ENCODE data around the gene KCTD17. TPM values are rescaled to one million over a fixed set of nuclear protein-coding genes. Genes with fewer than 3 reads are reported as not detected.

The KCTD17 gene
- total and polyA plus RNA-seq, 2 of the 4 experiments (the other 2 are of a cell fraction) = 28.3 to 37.3 TPM

- Histone ChIP-seq H2AK9ac (replicated peaks; ENCODE audit: low read depth, low read length, poor library complexity) (no peak overlapping the region), H2BK15ac (ENCODE audit: low read depth, low read length) (no peak overlapping the region), H3K27me3 (ENCODE audit: control insufficient read depth, insufficient read depth, low read length) (no peaks in the 10 kb centered on the region), H3K56ac (ENCODE audit: extremely low read depth, insufficient read depth, low read length) (no peak overlapping the region), H3K14ac (replicated peaks; ENCODE audit: low read depth, low read length) (no peak overlapping the region), H4K20me1 (ENCODE audit: insufficient read depth, low read length) (peaks cover 24% of the 10 kb centered on the region), H3K18ac (ENCODE audit: low read depth, low read length) (no peak overlapping the region), H2AK5ac (ENCODE audit: low read depth, low read length) (no peak overlapping the region), H3K9ac (ENCODE audit: low read depth, low read length) (no peak overlapping the region), H2AFZ (replicated peaks; ENCODE audit: low read length, poor library complexity) (no peak overlapping the region), H3K27ac (ENCODE audit: insufficient read depth, low read length) (no peak overlapping the region), H2BK120ac (ENCODE audit: low read depth, low read length) (no peak overlapping the region), H3K4me1 (ENCODE audit: control insufficient read depth, insufficient read depth, low read length) (no peaks in the 10 kb centered on the region; the same call in 1 of the 2 replicates), H3K4me2 (ENCODE audit: low read depth, low read length) (no peak overlapping the region), H4K8ac (ENCODE audit: low read depth in 2 of 2, low read length in 2 of 2) (no peak overlapping the region), H2BK5ac (ENCODE audit: low read depth, low read length, poor library complexity, severe bottlenecking) (no peak overlapping the region), H3K4ac (ENCODE audit: low read depth, low read length) (no peak overlapping the region), H2BK20ac (ENCODE audit: low read depth, low read length) (no peak overlapping the region), H4K5ac (ENCODE audit: low read depth, low read length) (no peak overlapping the region), H3K79me1 (ENCODE audit: low read depth in 1 of 2, low read length in 2 of 2) (peaks cover under 1 to 44% of the 10 kb centered on the region in 2 experiments; a peak in 3 of 4 replicates), H3K4me3 (ENCODE audit: insufficient read depth, low read depth, low read length) (no peak overlapping the region), H3K36me3 (ENCODE audit: control insufficient read depth, insufficient read depth, low read length) (peaks cover 44% of the 10 kb centered on the region), H3K23ac (ENCODE audit: low read depth, low read length) (no peak overlapping the region), H3K9me3 (ENCODE audit: control insufficient read depth, insufficient read depth, low read length) (no peaks in the 10 kb centered on the region), H3K9me1 (ENCODE audit: insufficient read depth, low read length) (peaks cover 13% of the 10 kb centered on the region; the same call in 1 of the 2 replicates), H4K91ac (ENCODE audit: insufficient read depth, low read depth, low read length) (no peak overlapping the region)
- TF ChIP-seq CTCF (conservative IDR thresholded peaks at IDR 0.05; ENCODE audit: low read depth, low read length) = no peak
- TF ChIP-seq MAZ (IDR thresholded peaks at IDR 0.05; ENCODE audit: borderline replicate concordance, low read depth, low read length) = no peak
- no peak for TF ChIP-seq RAD21 (IDR thresholded peaks at IDR 0.05; ENCODE audit: low read length)
- no peak for TF ChIP-seq NFE2L2 (IDR thresholded peaks at IDR 0.05; ENCODE audit: low read depth, low read length)
- TF ChIP-seq SMC3 (IDR thresholded peaks at IDR 0.05; ENCODE audit: low read depth, low read length) = no peak
- TF ChIP-seq MXI1 (IDR thresholded peaks at IDR 0.05; ENCODE audit: borderline replicate concordance, low read depth, low read length) = no peak
- TF ChIP-seq USF2 (IDR thresholded peaks at IDR 0.05; ENCODE audit: low read depth, low read length) = no peak
- TF ChIP-seq ELK1 (IDR thresholded peaks at IDR 0.05; ENCODE audit: borderline replicate concordance, low read depth, low read length) = no peak
- no peak for TF ChIP-seq RCOR1 (IDR thresholded peaks at IDR 0.05; ENCODE audit: insufficient replicate concordance, low read length)
- no peak for TF ChIP-seq MAFK (IDR thresholded peaks at IDR 0.05; ENCODE audit: low read depth, low read length)
- TF ChIP-seq POLR2A (IDR thresholded peaks at IDR 0.05; ENCODE audit: low read depth, low read length) = no peak
- TF ChIP-seq RFX5 (IDR thresholded peaks at IDR 0.05; ENCODE audit: low read depth, low read length) = no peak
- TF ChIP-seq BHLHE40 (IDR thresholded peaks at IDR 0.05; ENCODE audit: low read depth, low read length) = no peak
- TF ChIP-seq CEBPB (IDR thresholded peaks at IDR 0.05; ENCODE audit: low read depth, low read length) = no peak
- no peak for TF ChIP-seq FOS (IDR thresholded peaks at IDR 0.05; ENCODE audit: low read depth, low read length)
- no peak for TF ChIP-seq CHD1 (IDR thresholded peaks at IDR 0.05; ENCODE audit: low read depth, low read length)
- ChIA-PET POLR2A (ENCODE audit: unreplicated experiment) (no interaction called here), CTCF (interaction anchor here (1.2 kb wide), 1 partner anchor 21 kb away, joined by 3 read pairs; no protein-coding TSS in a partner anchor)
- dilution Hi-C loops (cut with HindIII; ENCODE audit: low sequenced_read_pairs, unreplicated experiment) = no loop called here
- BruUV-seq (replicated peaks) = no TSS peak
- in situ Hi-C loops (cut with MboI; ENCODE audit: low sequenced_read_pairs) = no loop called here
- no peak for DNase-seq
- intact Hi-C loops (cut with micrococcal nuclease) = no loop called here
- 96% methylated on average over 4 of the region's 10 CpGs; no CpG with 5 or more reads in 1 of the 2 experiments for WGBS, 2 experiments (ENCODE audit: extremely low coverage in 2 of 2, insufficient read length in 1 of 2)
- ATAC-seq (ENCODE audit: low read depth) = no peak
Measured at GRCh38 chr22:37025500-37026070, 26.0 kb upstream of the KCTD17 start.

Measured in IMR-90 (cell line).